Body of pancreas (tissue), 4 donors: Measurements from ENCODE around the gene MOCS1. TPM values are rescaled to one million over a fixed set of nuclear protein-coding genes. Genes with fewer than 3 reads are reported as not detected.

ENCODE experiments used
- ATAC-seq: fragments of 150-250 bp; one replicate; pipeline ENCODE4 v1.9.1; 2016
- DNase-seq, 4 donors: peaks; one replicate each; pipeline ENCODE4 v3.0.0-alpha.2; 2019
- H3K27ac ChIP-seq, 4 donors: fragments of 200-600 bp; sonication (generic); 1 replicate in 3 of 4; 2 replicates in 1 of 4; pipeline versions ENCODE4 v1.5.1 to v1.6.1; 2016 to 2019; ENCODE audit warnings: mild to moderate bottlenecking in 1 of 4, mixed read lengths in 1 of 4, moderate library complexity in 1 of 4
- H3K27me3 ChIP-seq, 2 donors: fragments of 200-600 bp; sonication (generic); one replicate each; pipeline ENCODE4 v1.6.0; 2016; ENCODE audit warnings: mild to moderate bottlenecking in 1 of 2
- H3K36me3 ChIP-seq, 2 donors: fragments of 200-600 bp; sonication (generic); replicated peaks in 1 of 2; 2 replicates each; pipeline ENCODE4 v1.5.1; 2016; ENCODE audit warnings: low read depth in 2 of 2; ENCODE audit not compliant: insufficient read depth in 1 of 2
- H3K4me1 ChIP-seq: fragments of 200-600 bp; sonication (generic); one replicate; pipeline ENCODE4 v1.6.0; 2016
- H3K4me3 ChIP-seq, 2 donors: fragments of 200-600 bp; sonication (generic); 1 replicate in 1 of 2; 2 replicates in 1 of 2; pipeline ENCODE4 v1.5.1; 2016 to 2019
- H3K9me3 ChIP-seq, 3 donors: fragments of 200-600 bp; sonication (generic); 1 replicate in 2 of 3; 2 replicates in 1 of 3; pipeline ENCODE4 v1.5.1; 2016
- POLR2A ChIP-seq, 3 donors: fragments of 450-650 bp; IDR thresholded peaks; one replicate each; pipeline ENCODE4 v1.6.1; 2016; ENCODE audit warnings: antibody characterized with exemption in 3 of 3, mild to moderate bottlenecking in 2 of 3
- WGBS, 2 donors: methylation state at CpG; one replicate each; pipeline ENCODE4 v1.1.5; 2017; 5-methylcytosine and 5-hydroxymethylcytosine counted together
- intact Hi-C: fragments of 100-400 bp; cut with DNase I; formaldehyde crosslinking; loops from one replicate; pipeline ENCODE4 v1.15.1; 2023
- total RNA-seq, 2 donors: library from RNA; depleted of rRNA; stranded (reverse); fragments of >200 nt; gene quantifications; one replicate each; pipeline ENCODE4 v1.1.0, GENCODE V29; 2016
- TF ChIP-seq, protein P1 (sequence below), 7 experiments: fragments of 450-650 bp in 4 of 7; fragments of 200-600 bp in 3 of 7; sonication (generic) in 3 of 7; IDR thresholded peaks; one replicate each; pipeline ENCODE4 v1.5.1; 2016 to 2019; ENCODE audit warnings: antibody characterized with exemption in 7 of 7

The MOCS1 gene
- total RNA-seq, 2 donors from 2014 or later, result 15.0 to 21.1 TPM

DNA sequence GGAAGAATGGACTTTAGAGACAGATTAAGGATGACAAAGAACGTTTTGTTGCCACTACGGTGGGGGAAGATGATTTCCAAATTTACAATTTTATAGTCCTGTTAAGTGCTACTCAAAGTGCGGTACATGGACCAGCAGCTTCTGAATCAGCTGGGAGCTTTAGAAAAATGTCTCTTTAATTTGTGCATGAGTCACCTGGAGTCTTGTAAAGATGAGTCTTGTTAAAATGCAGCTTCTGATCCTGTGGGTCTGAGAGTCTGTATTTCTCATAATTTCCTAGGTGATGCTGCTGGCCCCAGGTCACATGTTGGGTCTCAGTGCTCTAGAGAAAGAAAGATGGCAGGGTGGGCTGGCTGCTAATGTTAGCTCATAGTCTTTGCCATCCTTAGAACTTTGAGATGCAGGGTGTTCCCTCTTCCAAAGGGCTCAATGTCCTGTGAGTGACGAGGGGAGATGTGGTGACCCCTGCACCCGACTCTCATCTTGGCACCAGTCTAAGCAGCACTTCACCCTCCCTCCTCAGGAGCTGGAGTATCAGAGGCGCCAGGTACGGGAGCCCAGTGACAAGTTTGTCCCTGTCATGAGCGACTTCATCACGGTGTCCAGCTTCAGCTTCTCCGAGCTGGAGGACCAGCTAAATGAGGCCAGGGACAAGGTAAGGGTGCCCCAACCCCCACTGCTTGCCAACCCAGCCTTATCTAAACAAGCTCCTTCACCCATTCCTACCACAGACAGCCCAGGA, 34.5 kb downstream of the MOCS1 start:
- WGBS, 2 donors, result 86 to 89% methylated on average over 10 of the region's 10 CpGs
- Histone ChIP-seq H3K4me3 (no peak overlapping the region), H3K4me1 (no peaks in the 10 kb centered on the region), H3K36me3 (no peaks in the 10 kb centered on the region), H3K9me3 (no peaks in the 10 kb centered on the region), H3K27me3 (no peaks in the 10 kb centered on the region), H3K27ac (no peak overlapping the region)
- DNase-seq (no peak), ATAC-seq (no peak)
- TF ChIP-seq, protein P1, sequence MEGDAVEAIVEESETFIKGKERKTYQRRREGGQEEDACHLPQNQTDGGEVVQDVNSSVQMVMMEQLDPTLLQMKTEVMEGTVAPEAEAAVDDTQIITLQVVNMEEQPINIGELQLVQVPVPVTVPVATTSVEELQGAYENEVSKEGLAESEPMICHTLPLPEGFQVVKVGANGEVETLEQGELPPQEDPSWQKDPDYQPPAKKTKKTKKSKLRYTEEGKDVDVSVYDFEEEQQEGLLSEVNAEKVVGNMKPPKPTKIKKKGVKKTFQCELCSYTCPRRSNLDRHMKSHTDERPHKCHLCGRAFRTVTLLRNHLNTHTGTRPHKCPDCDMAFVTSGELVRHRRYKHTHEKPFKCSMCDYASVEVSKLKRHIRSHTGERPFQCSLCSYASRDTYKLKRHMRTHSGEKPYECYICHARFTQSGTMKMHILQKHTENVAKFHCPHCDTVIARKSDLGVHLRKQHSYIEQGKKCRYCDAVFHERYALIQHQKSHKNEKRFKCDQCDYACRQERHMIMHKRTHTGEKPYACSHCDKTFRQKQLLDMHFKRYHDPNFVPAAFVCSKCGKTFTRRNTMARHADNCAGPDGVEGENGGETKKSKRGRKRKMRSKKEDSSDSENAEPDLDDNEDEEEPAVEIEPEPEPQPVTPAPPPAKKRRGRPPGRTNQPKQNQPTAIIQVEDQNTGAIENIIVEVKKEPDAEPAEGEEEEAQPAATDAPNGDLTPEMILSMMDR (IDR thresholded peaks at IDR 0.05), result no peak
- no peak for TF ChIP-seq POLR2A (IDR thresholded peaks at IDR 0.05)
- intact Hi-C loops, result no loop called here

DNA sequence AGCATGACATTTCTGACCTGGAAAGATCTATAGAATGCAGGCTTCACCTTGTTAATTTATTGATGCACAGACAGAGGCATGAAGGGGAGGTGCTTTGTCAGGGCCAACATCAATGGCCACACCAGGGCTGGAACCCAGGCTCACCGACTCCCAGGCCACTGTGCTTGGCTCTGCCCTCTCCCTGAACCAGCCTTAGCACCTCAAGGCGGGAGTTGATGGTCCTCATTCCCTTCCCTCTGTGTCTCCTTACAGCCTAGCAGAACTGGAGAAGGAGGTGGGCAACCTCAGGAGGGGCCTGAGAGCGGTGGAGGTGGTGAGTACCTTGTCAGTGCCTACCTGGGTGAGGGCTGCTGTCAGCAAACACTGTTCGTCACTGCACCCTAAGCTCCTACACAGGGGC, 35.6 kb downstream of the MOCS1 start:
- no peaks in the 10 kb centered on the region for H3K4me1 ChIP-seq
- TF ChIP-seq, protein P1 (IDR thresholded peaks at IDR 0.05), result no peak
- TF ChIP-seq POLR2A (IDR thresholded peaks at IDR 0.05), result no peak
- intact Hi-C loops, result no loop called here
- no peak for ATAC-seq
- no peak overlapping the region for H3K4me3 ChIP-seq
- H3K27me3 ChIP-seq, result no peaks in the 10 kb centered on the region
- DNase-seq, result no peak
- WGBS, 2 donors, result 90 to 94% methylated on average over 4 of the region's 4 CpGs
- no peaks in the 10 kb centered on the region for H3K9me3 ChIP-seq
- no peaks in the 10 kb centered on the region for H3K36me3 ChIP-seq
- H3K27ac ChIP-seq, result no peak overlapping the region

DNA sequence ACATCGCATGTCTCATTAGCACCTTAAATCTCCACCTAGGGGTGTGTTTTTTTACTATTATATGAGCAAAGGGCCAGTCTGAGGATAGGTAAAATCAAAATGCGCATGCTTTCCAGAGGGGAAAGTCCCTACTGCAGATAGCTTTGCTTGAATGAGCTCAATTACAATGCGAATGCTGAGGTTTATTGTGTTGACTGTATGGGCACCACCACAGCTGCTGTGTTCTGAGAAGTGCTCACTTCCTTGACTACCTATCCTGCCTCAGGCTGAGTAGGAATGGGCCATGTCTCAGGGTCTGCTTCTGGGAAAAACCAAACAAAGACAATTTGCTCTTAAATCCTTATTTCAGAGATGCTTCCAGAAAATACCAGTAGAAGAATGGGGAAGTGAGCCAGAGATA, 36.6 kb downstream of the MOCS1 start:
- TF ChIP-seq, protein P1 (IDR thresholded peaks at IDR 0.05), result no peak
- no peak for TF ChIP-seq POLR2A (IDR thresholded peaks at IDR 0.05)
- no peak for DNase-seq
- no peaks in the 10 kb centered on the region for H3K4me1 ChIP-seq
- no peak overlapping the region for H3K27ac ChIP-seq
- H3K36me3 ChIP-seq, result no peaks in the 10 kb centered on the region
- intact Hi-C loops, result no loop called here
- no peaks in the 10 kb centered on the region for H3K9me3 ChIP-seq
- ATAC-seq, result no peak
- no peak overlapping the region for H3K4me3 ChIP-seq
- WGBS, 2 donors, result 81 to 88% methylated on average over 3 of the region's 3 CpGs
- H3K27me3 ChIP-seq, result no peaks in the 10 kb centered on the region

DNA sequence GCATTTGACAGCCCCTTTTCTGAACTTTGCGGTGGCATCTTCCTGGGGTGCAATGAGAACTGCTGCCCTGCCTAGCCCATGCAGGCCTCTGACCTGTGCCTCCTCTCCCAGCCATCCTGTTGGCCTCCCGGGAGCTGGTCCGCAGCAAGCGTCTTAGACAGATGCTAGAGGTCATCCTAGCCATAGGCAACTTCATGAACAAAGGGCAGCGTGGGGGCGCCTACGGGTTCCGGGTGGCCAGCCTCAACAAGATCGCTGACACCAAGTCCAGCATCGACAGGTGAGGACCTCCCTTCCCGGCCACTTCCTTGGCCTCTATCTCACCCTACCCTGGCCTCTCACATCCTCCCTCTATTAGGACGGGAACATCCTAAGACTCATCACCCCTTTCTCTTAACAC, 37.6 kb downstream of the MOCS1 start:
- Histone ChIP-seq H3K4me1 (no peaks in the 10 kb centered on the region), H3K27ac (no peak overlapping the region), H3K36me3 (no peaks in the 10 kb centered on the region), H3K4me3 (no peak overlapping the region), H3K27me3 (no peaks in the 10 kb centered on the region), H3K9me3 (no peaks in the 10 kb centered on the region)
- TF ChIP-seq POLR2A (IDR thresholded peaks at IDR 0.05), result no peak
- TF ChIP-seq, protein P1 (IDR thresholded peaks at IDR 0.05), result no peak
- DNase-seq (no peak), ATAC-seq (no peak)
- 93 to 94% methylated on average over 11 to 12 of the region's 12 CpGs for WGBS, 2 donors
- intact Hi-C loops, result no loop called here

DNA sequence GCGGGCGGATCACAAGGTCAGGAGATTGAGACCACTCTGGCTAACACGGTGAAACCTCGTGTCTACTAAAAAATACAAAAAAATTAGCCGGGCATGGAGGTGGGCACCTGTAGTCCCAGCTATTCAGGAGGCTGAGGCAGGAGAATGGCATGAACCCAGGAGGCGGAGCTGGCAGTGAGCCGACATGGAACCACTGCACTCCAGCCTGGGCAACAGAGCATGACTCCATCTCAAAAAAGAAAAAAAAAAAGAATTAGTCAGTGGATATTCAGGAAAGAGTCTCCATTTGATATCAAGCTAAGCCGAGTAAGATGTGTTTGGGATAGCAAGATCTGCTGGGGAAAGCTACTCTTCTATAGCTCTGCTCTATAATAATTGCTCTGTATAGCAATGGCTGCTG, 41.0 kb downstream of the MOCS1 start:
- Histone ChIP-seq H3K27me3 (no peaks in the 10 kb centered on the region), H3K36me3 (no peaks in the 10 kb centered on the region), H3K4me1 (peaks cover 1% of the 10 kb centered on the region), H3K4me3 (no peak overlapping the region), H3K9me3 (no peaks in the 10 kb centered on the region), H3K27ac (no peak overlapping the region)
- no peak for DNase-seq
- ATAC-seq, result no peak
- TF ChIP-seq POLR2A (IDR thresholded peaks at IDR 0.05), result no peak
- TF ChIP-seq, protein P1 (IDR thresholded peaks at IDR 0.05), result no peak
- WGBS, 2 donors, result 75 to 89% methylated on average over 8 of the region's 8 CpGs
- intact Hi-C loops, result loop anchor here (5.0 kb wide), 1 partner anchor 526 kb away; no protein-coding TSS in a partner anchor
